Measurements from ENCODE around the gene CLRN3.
A peak's percentile ranks its signal among the peaks of the same experiment; 100 is the strongest.

The CLRN3 gene

GRCh38 chr10:127875449-127875765 is 17.3 kb downstream of the CLRN3 start:
- Histone ChIP-seq H3K27ac (no peak overlapping the region), H3K4me3 (no peak overlapping the region)
- DNase-seq (ENCODE audit: low spot score) = no peak
- TF ChIP-seq, protein P1, sequence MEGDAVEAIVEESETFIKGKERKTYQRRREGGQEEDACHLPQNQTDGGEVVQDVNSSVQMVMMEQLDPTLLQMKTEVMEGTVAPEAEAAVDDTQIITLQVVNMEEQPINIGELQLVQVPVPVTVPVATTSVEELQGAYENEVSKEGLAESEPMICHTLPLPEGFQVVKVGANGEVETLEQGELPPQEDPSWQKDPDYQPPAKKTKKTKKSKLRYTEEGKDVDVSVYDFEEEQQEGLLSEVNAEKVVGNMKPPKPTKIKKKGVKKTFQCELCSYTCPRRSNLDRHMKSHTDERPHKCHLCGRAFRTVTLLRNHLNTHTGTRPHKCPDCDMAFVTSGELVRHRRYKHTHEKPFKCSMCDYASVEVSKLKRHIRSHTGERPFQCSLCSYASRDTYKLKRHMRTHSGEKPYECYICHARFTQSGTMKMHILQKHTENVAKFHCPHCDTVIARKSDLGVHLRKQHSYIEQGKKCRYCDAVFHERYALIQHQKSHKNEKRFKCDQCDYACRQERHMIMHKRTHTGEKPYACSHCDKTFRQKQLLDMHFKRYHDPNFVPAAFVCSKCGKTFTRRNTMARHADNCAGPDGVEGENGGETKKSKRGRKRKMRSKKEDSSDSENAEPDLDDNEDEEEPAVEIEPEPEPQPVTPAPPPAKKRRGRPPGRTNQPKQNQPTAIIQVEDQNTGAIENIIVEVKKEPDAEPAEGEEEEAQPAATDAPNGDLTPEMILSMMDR (IDR thresholded peaks at IDR 0.05) = no peak

DNA sequence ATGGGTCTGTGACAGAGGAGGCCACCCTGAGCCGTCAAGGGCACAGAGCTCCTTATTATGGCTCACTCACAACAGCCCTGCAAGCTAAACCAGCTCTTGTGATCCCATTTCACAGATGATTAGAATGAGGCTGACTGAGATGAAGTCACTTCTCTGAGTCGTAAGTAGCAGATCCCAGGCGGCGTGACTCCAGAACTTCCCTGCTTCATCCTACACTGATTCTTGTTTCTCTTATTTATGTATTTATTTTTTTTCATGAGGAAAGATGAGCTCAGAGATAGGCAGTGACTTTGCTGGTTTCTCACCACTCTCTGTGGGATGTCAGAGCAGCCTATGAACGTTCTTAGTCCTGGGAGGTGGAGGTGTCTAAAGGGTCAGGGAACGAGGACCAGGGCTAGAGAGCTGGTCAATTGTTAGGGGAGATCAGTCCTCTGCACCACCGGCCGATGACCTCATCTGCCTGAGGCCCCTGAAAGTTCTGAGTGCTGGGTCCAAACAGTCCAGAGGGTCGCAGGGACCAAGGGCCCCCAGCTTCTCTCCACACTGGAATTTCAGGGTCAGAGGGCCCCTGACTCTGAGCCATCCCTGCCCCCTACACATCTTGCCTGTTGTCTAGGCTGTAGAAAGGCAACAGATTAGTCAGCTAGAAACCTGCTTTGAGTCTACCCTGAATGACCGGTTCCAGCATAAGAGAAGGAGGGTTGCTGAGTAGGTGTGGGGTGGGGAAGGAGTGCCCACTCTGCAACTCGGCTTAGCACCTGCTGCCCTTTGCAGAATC is 17.9 kb downstream of the CLRN3 start:
- no peak for DNase-seq (ENCODE audit: low spot score)
- Histone ChIP-seq H3K4me3 (no peak overlapping the region), H3K27ac (no peak overlapping the region)
- TF ChIP-seq, protein P1 (IDR thresholded peaks at IDR 0.05) = no peak

- no peak for DNase-seq (ENCODE audit: low spot score)
- Histone ChIP-seq H3K27ac (no peak overlapping the region), H3K4me3 (no peak overlapping the region)
- TF ChIP-seq, protein P1 (IDR thresholded peaks at IDR 0.05) = no peak
Observed at GRCh38 chr10:127873901-127874470, 18.8 kb downstream of the CLRN3 start.

- no peak overlapping the region for H3K4me3 ChIP-seq
- TF ChIP-seq, protein P1 (IDR thresholded peaks at IDR 0.05) = no peak
- peak; percentile 43 for DNase-seq (ENCODE audit: low spot score)
- no peak overlapping the region for H3K27ac ChIP-seq
Observed at GRCh38 chr10:127872871-127873600, 19.7 kb downstream of the CLRN3 start.

DNA sequence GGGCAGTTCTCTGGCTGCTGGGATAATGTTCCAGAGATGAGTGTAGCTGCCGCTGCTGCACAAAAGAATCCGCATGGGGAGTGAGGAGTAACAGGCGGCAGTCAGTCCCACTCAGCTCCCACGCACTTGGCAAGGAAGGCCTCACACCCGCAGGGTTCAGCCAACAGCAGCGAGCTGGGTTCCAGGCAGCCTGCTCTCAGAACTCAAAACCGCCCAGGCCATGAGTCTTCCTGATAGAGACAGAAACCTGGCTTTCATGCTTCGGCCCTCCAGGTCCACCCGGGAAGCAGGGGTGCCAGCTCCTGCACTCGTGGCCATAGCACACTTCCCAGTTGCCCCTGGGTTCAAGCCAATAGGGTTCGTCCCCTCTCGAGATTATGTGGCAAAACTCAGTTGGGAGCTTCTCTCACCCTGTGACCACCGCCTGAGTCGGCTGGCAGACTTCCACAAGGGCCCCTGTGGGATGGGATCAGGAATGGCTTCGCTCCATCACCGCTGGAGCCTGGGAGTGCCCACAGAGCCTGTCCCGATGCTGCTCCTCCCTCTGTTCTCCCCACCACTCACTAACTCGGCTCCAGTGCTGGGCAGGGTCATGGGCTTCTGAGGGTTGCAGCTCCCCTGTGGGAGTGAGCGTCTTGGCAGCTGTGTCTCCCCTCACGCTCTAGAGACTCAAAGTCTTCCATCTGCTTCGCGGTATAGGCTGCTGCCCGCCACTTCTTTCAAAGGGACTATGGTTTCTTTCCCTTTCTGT is 20.6 kb downstream of the CLRN3 start:
- Histone ChIP-seq H3K27ac (no peak overlapping the region), H3K4me3 (peak overlapping the region; percentile 21)
- peak; percentile 70 for DNase-seq (ENCODE audit: low spot score)
- TF ChIP-seq, protein P1 (IDR thresholded peaks at IDR 0.05) = no peak

DNA sequence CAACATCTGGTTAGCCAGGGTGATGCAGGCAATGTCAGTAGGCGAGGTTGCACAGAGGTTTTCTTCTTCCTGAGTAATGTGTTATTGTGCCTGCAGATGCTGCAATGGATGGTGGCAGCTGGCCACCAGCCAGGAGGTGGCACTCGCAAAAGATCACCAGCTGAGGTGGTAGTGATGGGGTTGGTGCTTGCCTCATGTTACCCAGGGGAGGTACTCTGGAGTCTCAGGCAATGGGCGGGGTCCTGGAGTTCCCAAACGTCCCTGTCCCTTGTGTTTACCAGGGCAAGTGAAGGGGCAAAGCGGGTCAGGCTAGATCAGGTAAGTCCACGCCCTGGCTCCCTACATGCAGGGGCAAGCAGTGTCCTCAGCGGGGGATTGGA is 21.1 kb downstream of the CLRN3 start:
- TF ChIP-seq, protein P1 (IDR thresholded peaks at IDR 0.05) = no peak
- DNase-seq (ENCODE audit: low spot score) = no peak
- no peak overlapping the region for H3K4me3 ChIP-seq
- no peak overlapping the region for H3K27ac ChIP-seq

Data from coronary artery (tissue), 2 donors.